ENCODE results near the gene WDR82.

Gene WDR82

DNA sequence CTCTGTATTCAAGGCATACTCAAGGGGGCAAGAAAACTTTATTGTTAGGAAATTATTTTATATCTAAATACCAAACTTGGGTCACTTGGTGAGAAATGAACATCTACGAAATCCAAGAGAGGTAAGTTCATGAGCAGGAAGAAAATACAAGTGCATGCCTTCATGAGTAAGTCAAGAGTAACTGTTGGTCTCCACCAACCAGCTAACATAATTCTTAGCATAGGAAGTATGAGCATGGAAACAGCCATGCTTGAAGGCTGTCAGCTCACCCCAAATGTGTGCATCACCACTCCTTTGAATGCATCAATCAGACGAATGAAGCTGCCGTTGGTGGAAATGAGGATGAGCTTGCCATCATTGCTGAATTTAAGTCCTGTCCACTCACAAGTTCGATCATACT lies 19.0 kb downstream of the WDR82 start:
- no peak overlapping the region for H3K14ac ChIP-seq (ENCODE audit: low read length in 2 of 2)
- H3K4ac ChIP-seq (ENCODE audit: low read depth in 1 of 2, low read length in 2 of 2), result no peak overlapping the region
- H3K4me3 ChIP-seq (ENCODE audit: insufficient read depth in 1 of 2, low read depth in 1 of 2, low read length in 2 of 2), result no peak overlapping the region

DNA sequence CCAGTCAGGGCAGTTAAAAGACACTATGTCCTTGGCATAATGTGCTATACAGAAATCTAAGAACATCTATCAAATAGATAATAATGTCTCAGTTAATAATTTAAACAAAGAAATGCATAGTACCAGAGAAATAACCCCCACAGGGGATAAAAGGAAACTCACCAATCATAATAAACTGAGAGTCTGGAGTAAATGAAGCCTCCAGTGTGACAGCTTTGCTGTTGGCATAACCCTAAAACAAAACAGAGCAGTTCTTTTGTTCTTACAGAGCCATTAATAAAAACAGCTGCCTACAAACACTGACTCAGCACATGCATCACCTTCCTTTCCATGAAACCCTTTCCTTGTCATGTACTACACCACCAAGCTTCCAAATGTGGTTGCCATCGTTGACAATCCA lies 19.4 kb downstream of the WDR82 start:
- peaks cover 54 to 98% of the 10 kb centered on the region in 2 experiments for H3K36me3 ChIP-seq (ENCODE audit: control insufficient read depth in 1 of 2, insufficient read depth in 2 of 2, low read depth in 1 of 2, low read length in 2 of 2)
- H3K4ac ChIP-seq (ENCODE audit: low read depth in 1 of 2, low read length in 2 of 2), result no peak overlapping the region
- H3K9ac ChIP-seq (ENCODE audit: low read length), result peak overlapping the region; percentile 49
- no peak overlapping the region for H3K4me3 ChIP-seq (ENCODE audit: insufficient read depth in 1 of 2, low read depth in 1 of 2, low read length in 2 of 2)
- H3K18ac ChIP-seq (ENCODE audit: low read depth in 1 of 2, low read length in 2 of 2), result no peak overlapping the region
- no peak overlapping the region for H3K4me2 ChIP-seq (ENCODE audit: low read length, poor library complexity, severe bottlenecking)
- H3K14ac ChIP-seq (ENCODE audit: low read length in 2 of 2), result no peak overlapping the region
- no CpG with 5 or more reads among the region's 1 CpG for WGBS
- no peak overlapping the region for H3K23ac ChIP-seq (ENCODE audit: low read length in 2 of 2)
- no peak overlapping the region for H2BK12ac ChIP-seq (ENCODE audit: low read length in 2 of 2)
- H2AK5ac ChIP-seq (ENCODE audit: low read length, severe bottlenecking), result no peak overlapping the region
- H2BK15ac ChIP-seq (ENCODE audit: low read depth, poor library complexity, severe bottlenecking), result no peak overlapping the region
- no peak overlapping the region for H2BK5ac ChIP-seq (ENCODE audit: low read depth, low read length, poor library complexity, severe bottlenecking)
- no peak overlapping the region for H2BK120ac ChIP-seq (ENCODE audit: low read depth, low read length)
- no peaks in the 10 kb centered on the region for H3K4me1 ChIP-seq (ENCODE audit: control insufficient read depth, insufficient read depth, low read depth, low read length)
- H3K79me1 ChIP-seq (replicated peaks; ENCODE audit: low read length, poor library complexity, severe bottlenecking), result peaks cover 18% of the 10 kb centered on the region
- no peak for DNase-seq
- H4K8ac ChIP-seq (ENCODE audit: low read length), result no peak overlapping the region
- no peak overlapping the region for H2AFZ ChIP-seq (ENCODE audit: low read depth, low read length)
- no peaks in the 10 kb centered on the region for H3K9me3 ChIP-seq (ENCODE audit: control insufficient read depth, low read length)
- H3K27ac ChIP-seq (ENCODE audit: low read length, poor library complexity, severe bottlenecking), result no peak overlapping the region
- no peaks in the 10 kb centered on the region for H3K27me3 ChIP-seq (ENCODE audit: control insufficient read depth in 1 of 2, insufficient read depth in 1 of 2, low read length in 2 of 2)
- H4K91ac ChIP-seq (ENCODE audit: low read length), result no peak overlapping the region

More for the DNA sequence above, 19.0 kb downstream of the WDR82 start:
- no peak overlapping the region for H2BK12ac ChIP-seq (ENCODE audit: low read length in 2 of 2)
- H3K27ac ChIP-seq (ENCODE audit: low read length, poor library complexity, severe bottlenecking), result no peak overlapping the region
- no peak overlapping the region for H4K91ac ChIP-seq (ENCODE audit: low read length)
- H3K9ac ChIP-seq (ENCODE audit: low read length), result peak overlapping the region; percentile 49
- H3K4me2 ChIP-seq (ENCODE audit: low read length, poor library complexity, severe bottlenecking), result no peak overlapping the region
- H3K4me1 ChIP-seq (ENCODE audit: control insufficient read depth, insufficient read depth, low read depth, low read length), result no peaks in the 10 kb centered on the region
- H2AK5ac ChIP-seq (ENCODE audit: low read length, severe bottlenecking), result no peak overlapping the region
- no peaks in the 10 kb centered on the region for H3K9me3 ChIP-seq (ENCODE audit: control insufficient read depth, low read length)
- DNase-seq, result no peak
- no peak overlapping the region for H4K8ac ChIP-seq (ENCODE audit: low read length)
- peaks cover 52 to 98% of the 10 kb centered on the region in 2 experiments for H3K36me3 ChIP-seq (ENCODE audit: control insufficient read depth in 1 of 2, insufficient read depth in 2 of 2, low read depth in 1 of 2, low read length in 2 of 2)
- H2BK120ac ChIP-seq (ENCODE audit: low read depth, low read length), result no peak overlapping the region
- 92% methylated on average over 3 of the region's 4 CpGs for WGBS
- no peak overlapping the region for H2BK15ac ChIP-seq (ENCODE audit: low read depth, poor library complexity, severe bottlenecking)
- no peak overlapping the region for H2AFZ ChIP-seq (ENCODE audit: low read depth, low read length)
- peaks cover 19% of the 10 kb centered on the region for H3K79me1 ChIP-seq (replicated peaks; ENCODE audit: low read length, poor library complexity, severe bottlenecking)
- H3K18ac ChIP-seq (ENCODE audit: low read depth in 1 of 2, low read length in 2 of 2), result no peak overlapping the region
- H2BK5ac ChIP-seq (ENCODE audit: low read depth, low read length, poor library complexity, severe bottlenecking), result no peak overlapping the region
- no peaks in the 10 kb centered on the region for H3K27me3 ChIP-seq (ENCODE audit: control insufficient read depth in 1 of 2, insufficient read depth in 1 of 2, low read length in 2 of 2)
- peak overlapping the region in 1 of 2 experiments; percentile 6 for H3K23ac ChIP-seq (ENCODE audit: low read length in 2 of 2)

DNA sequence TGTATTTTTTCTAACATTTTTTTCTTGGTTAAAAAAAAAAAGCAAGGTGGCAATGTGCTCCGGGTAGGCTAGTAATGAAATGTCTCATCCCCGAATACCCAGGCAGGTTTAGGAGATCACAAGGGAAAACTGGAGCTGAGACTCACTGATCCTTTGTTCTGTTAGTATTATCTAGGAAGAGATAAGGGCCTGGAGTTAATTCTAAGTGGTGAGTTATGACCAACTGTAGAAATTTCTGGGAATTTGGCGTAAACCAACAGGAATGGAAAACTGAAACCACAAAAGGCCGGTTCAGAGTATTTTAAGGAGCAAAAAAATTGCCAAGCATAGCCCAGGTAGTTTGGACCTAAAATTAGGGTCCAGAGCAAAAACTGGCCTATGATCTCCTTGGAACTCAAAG lies 20.5 kb downstream of the WDR82 start:
- no peak overlapping the region for H2BK5ac ChIP-seq (ENCODE audit: low read depth, low read length, poor library complexity, severe bottlenecking)
- no peak overlapping the region for H4K8ac ChIP-seq (ENCODE audit: low read length)
- no peak overlapping the region for H3K23ac ChIP-seq (ENCODE audit: low read length in 2 of 2)
- WGBS, result 92% methylated on average over 4 of the region's 4 CpGs
- peaks cover 58 to 99% of the 10 kb centered on the region in 2 experiments for H3K36me3 ChIP-seq (ENCODE audit: control insufficient read depth in 1 of 2, insufficient read depth in 2 of 2, low read depth in 1 of 2, low read length in 2 of 2)
- H2BK120ac ChIP-seq (ENCODE audit: low read depth, low read length), result no peak overlapping the region
- no peak overlapping the region for H3K14ac ChIP-seq (ENCODE audit: low read length in 2 of 2)
- H2AK5ac ChIP-seq (ENCODE audit: low read length, severe bottlenecking), result no peak overlapping the region
- H3K4me3 ChIP-seq (ENCODE audit: insufficient read depth in 1 of 2, low read depth in 1 of 2, low read length in 2 of 2), result no peak overlapping the region
- H3K79me1 ChIP-seq (replicated peaks; ENCODE audit: low read length, poor library complexity, severe bottlenecking), result peaks cover 21% of the 10 kb centered on the region
- H3K4me2 ChIP-seq (ENCODE audit: low read length, poor library complexity, severe bottlenecking), result no peak overlapping the region
- H3K4me1 ChIP-seq (ENCODE audit: control insufficient read depth, insufficient read depth, low read depth, low read length), result peaks cover 3% of the 10 kb centered on the region
- no peak for DNase-seq
- no peak overlapping the region for H3K9ac ChIP-seq (ENCODE audit: low read length)
- no peak overlapping the region for H2AFZ ChIP-seq (ENCODE audit: low read depth, low read length)
- H4K91ac ChIP-seq (ENCODE audit: low read length), result no peak overlapping the region
- H3K27ac ChIP-seq (ENCODE audit: low read length, poor library complexity, severe bottlenecking), result peak overlapping the region; percentile 4
- H3K4ac ChIP-seq (ENCODE audit: low read depth in 1 of 2, low read length in 2 of 2), result no peak overlapping the region
- no peak overlapping the region for H2BK12ac ChIP-seq (ENCODE audit: low read length in 2 of 2)
- no peaks in the 10 kb centered on the region for H3K27me3 ChIP-seq (ENCODE audit: control insufficient read depth in 1 of 2, insufficient read depth in 1 of 2, low read length in 2 of 2)
- no peak overlapping the region for H3K18ac ChIP-seq (ENCODE audit: low read depth in 1 of 2, low read length in 2 of 2)
- no peak overlapping the region for H2BK15ac ChIP-seq (ENCODE audit: low read depth, poor library complexity, severe bottlenecking)
- no peaks in the 10 kb centered on the region for H3K9me3 ChIP-seq (ENCODE audit: control insufficient read depth, low read length)

DNA sequence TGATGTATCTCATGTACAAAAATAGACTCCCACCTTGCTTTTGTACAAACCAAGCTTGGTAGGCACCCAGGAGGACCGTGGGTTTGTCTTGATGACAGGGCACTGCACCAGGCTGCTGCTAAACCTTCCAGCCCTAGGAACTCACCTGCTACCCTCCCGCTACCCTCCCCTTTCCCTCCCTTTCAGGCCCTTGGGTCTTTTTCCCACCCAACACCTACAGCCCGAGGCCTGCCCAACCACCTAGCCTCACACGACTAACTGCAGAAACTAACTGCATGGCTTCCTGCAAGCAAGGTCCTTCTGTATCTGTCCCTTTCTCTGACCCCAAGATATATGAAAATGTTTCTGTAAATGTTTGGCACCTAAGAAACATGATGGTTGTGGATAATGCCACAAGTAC lies 21.8 kb downstream of the WDR82 start:
- Histone ChIP-seq H3K4ac (ENCODE audit: low read depth in 1 of 2, low read length in 2 of 2) (no peak overlapping the region), H2BK15ac (ENCODE audit: low read depth, poor library complexity, severe bottlenecking) (no peak overlapping the region), H2AK5ac (ENCODE audit: low read length, severe bottlenecking) (no peak overlapping the region), H3K14ac (ENCODE audit: low read length in 2 of 2) (no peak overlapping the region), H2BK120ac (ENCODE audit: low read depth, low read length) (no peak overlapping the region), H3K36me3 (ENCODE audit: control insufficient read depth in 1 of 2, insufficient read depth in 2 of 2, low read depth in 1 of 2, low read length in 2 of 2) (peaks cover 60 to 96% of the 10 kb centered on the region in 2 experiments), H3K4me3 (ENCODE audit: insufficient read depth in 1 of 2, low read depth in 1 of 2, low read length in 2 of 2) (no peak overlapping the region), H4K91ac (ENCODE audit: low read length) (no peak overlapping the region), H3K27me3 (ENCODE audit: control insufficient read depth in 1 of 2, insufficient read depth in 1 of 2, low read length in 2 of 2) (no peaks in the 10 kb centered on the region), H4K8ac (ENCODE audit: low read length) (no peak overlapping the region), H3K27ac (ENCODE audit: low read length, poor library complexity, severe bottlenecking) (no peak overlapping the region), H2BK5ac (ENCODE audit: low read depth, low read length, poor library complexity, severe bottlenecking) (no peak overlapping the region), H3K18ac (ENCODE audit: low read depth in 1 of 2, low read length in 2 of 2) (no peak overlapping the region), H3K4me2 (ENCODE audit: low read length, poor library complexity, severe bottlenecking) (no peak overlapping the region), H2AFZ (ENCODE audit: low read depth, low read length) (no peak overlapping the region), H3K79me1 (replicated peaks; ENCODE audit: low read length, poor library complexity, severe bottlenecking) (peaks cover 19% of the 10 kb centered on the region), H3K9ac (ENCODE audit: low read length) (no peak overlapping the region), H3K9me3 (ENCODE audit: control insufficient read depth, low read length) (no peaks in the 10 kb centered on the region), H3K23ac (ENCODE audit: low read length in 2 of 2) (no peak overlapping the region), H2BK12ac (ENCODE audit: low read length in 2 of 2) (no peak overlapping the region), H3K4me1 (ENCODE audit: control insufficient read depth, insufficient read depth, low read depth, low read length) (peaks cover 3% of the 10 kb centered on the region)
- 98% methylated on average over 4 of the region's 4 CpGs for WGBS
- DNase-seq, result no peak

All from mesenchymal stem cell (in vitro differentiated cells and primary cell).